HFFc6 (cell line): Measurements from ENCODE around the gene RAB28. TPM values are rescaled to one million over a fixed set of nuclear protein-coding genes. Genes with fewer than 3 reads are reported as not detected.
A peak's percentile ranks its signal among the peaks of the same experiment; 100 is the strongest.

Source experiments
- DNase-seq: peaks from one replicate; pipeline ENCODE4 v3.0.0-alpha.2; 2018
- H3K27ac Mint-ChIP-seq: 2 replicates; pipeline ENCODE4 v1.8.0; 2020; ENCODE audit warnings: mild to moderate bottlenecking, mixed read lengths
- H3K27me3 Mint-ChIP-seq: 2 replicates; pipeline ENCODE4 v1.8.0; 2021; ENCODE audit warnings: mild to moderate bottlenecking, moderate library complexity, mixed read lengths; ENCODE audit not compliant: insufficient read depth
- H3K36me3 Mint-ChIP-seq: 2 replicates; pipeline ENCODE4 v1.8.0; 2021; ENCODE audit warnings: low read depth, mixed read lengths
- H3K4me1 Mint-ChIP-seq: 2 replicates; pipeline ENCODE4 v1.8.0; 2020; ENCODE audit warnings: low read depth, mixed read lengths
- H3K4me3 Mint-ChIP-seq: 2 replicates; pipeline ENCODE4 v1.8.0; 2020; ENCODE audit warnings: mild to moderate bottlenecking, moderate library complexity, mixed read lengths
- H3K9me3 Mint-ChIP-seq: 2 replicates; pipeline ENCODE4 v1.8.0; 2020; ENCODE audit warnings: mild to moderate bottlenecking, mixed read lengths
- CTCF ChIP-seq: fragments of 200-600 bp; sonication (generic); IDR thresholded peaks from 2 replicates; pipeline ENCODE4 v1.5.0; 2021; ENCODE audit warnings: antibody characterized with exemption, mild to moderate bottlenecking
- total RNA-seq, 6 experiments: library from RNA; stranded (reverse); fragmentation: NEBNext Ultra II Directional; extraction: Animal tissue kit (Norgen Biotek cat#: 25700); gene quantifications; 2 replicates in 1 of 6; 3 replicates in 5 of 6; pipeline ENCODE4 v1.2.3, GENCODE V29; 2021

Gene RAB28
- total RNA-seq, 6 experiments from 2014 or later = 11.4 to 13.1 (median 12.4) TPM

GRCh38 chr4:13484749-13485221 is 645 bp upstream of the RAB28 start:
- no peak for TF ChIP-seq CTCF
- H3K9me3 Mint-ChIP-seq = no peaks in the 10 kb centered on the region
- H3K4me1 Mint-ChIP-seq = peaks cover 31% of the 10 kb centered on the region
- H3K36me3 Mint-ChIP-seq = 0 out of 2 replicates have a peak, but pooled peaks cover 5% of the 10 kb centered on the region
- DNase-seq = peak; percentile 26
- peak overlapping the region; percentile 100 for H3K27ac Mint-ChIP-seq
- H3K27me3 Mint-ChIP-seq = no peaks in the 10 kb centered on the region
- peak overlapping the region; percentile 95 for H3K4me3 Mint-ChIP-seq

DNA sequence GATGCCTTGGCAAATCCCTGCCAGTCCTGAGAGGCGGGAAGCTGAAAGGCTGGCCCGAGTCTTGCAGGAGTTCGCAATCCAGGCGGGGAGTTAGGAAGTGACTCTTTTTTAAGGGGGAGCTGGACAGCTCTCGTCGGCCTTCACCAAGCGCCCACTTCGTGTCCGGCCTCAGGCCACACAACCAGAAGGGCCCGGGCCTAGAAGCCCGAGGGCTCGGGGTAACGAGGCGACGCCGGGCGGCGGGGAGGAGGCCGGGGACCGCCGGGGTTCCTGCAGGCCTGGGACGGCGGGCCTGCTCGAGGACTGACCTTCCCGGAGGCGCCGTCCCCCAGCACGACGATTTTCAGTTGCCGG is 395 bp downstream of the RAB28 start:
- Mint-ChIP-seq H3K27ac (peak overlapping the region; percentile 100), H3K9me3 (no peaks in the 10 kb centered on the region), H3K36me3 (0 out of 2 replicates have a peak, but pooled peaks cover 5% of the 10 kb centered on the region), H3K4me3 (peak overlapping the region; percentile 95), H3K4me1 (peaks cover 37% of the 10 kb centered on the region), H3K27me3 (no peaks in the 10 kb centered on the region)
- peak; percentile 79 for DNase-seq
- TF ChIP-seq CTCF = no peak

DNA sequence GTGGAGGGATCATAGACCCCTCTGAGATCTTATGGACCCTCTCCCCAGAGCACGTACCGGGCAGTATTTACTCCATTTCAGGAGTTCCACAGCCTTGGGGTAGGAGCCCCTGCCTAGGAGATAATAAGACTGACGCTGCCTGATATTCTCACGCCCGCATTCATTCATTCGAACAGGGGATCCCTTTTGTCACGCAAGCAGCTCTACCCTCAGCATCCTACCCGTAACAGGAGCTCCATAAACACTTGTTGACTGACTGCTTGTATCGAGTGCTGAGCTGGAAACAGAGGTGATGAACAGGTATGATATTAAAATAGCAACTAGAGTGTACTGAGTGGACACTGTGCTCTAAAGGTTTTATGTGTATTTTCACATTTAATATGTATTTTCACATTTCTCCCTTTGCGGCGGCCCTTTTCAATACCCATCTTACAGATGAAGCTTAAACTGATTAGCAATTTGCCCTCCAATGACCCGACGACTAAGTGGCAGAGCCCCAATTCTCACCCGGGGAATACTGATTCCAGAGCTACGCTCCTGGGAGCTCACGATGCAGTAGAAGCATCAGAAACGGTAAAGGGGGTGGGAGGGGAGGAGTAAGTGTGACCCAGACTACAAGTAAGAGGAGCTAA is 888 bp downstream of the RAB28 start:
- Mint-ChIP-seq H3K9me3 (no peaks in the 10 kb centered on the region), H3K4me3 (peak overlapping the region; percentile 95), H3K27ac (peak overlapping the region; percentile 100), H3K36me3 (0 out of 2 replicates have a peak, but pooled peaks cover 5% of the 10 kb centered on the region), H3K27me3 (no peaks in the 10 kb centered on the region), H3K4me1 (peaks cover 42% of the 10 kb centered on the region)
- no peak for TF ChIP-seq CTCF
- DNase-seq = no peak

GRCh38 chr4:13481569-13481968 is 2.6 kb downstream of the RAB28 start:
- peak; percentile 11 for DNase-seq
- H3K4me3 Mint-ChIP-seq = peak overlapping the region; percentile 62

DNA sequence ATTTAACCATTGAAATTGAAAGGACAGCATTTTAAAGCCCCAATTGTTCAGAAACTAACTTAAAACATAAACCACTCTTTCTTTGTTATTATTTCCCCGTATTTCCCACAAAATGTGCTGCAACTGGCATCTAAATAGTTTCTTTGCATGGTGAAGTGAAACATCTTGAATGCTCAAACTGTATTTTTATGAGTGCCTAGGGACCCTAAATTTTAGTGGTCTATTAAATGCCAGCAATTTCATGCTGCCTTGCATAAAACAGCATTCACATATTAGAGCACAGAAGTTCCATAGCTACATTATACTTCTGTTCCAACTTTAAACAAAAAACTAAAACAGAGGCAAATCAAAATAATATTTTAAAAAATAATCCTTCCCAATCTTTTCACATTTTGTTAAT is 5.4 kb downstream of the RAB28 start:
- no peaks in the 10 kb centered on the region for H3K9me3 Mint-ChIP-seq
- no peak for TF ChIP-seq CTCF
- H3K4me3 Mint-ChIP-seq = no peak overlapping the region
- no peaks in the 10 kb centered on the region for H3K27me3 Mint-ChIP-seq
- peaks cover 65% of the 10 kb centered on the region for H3K4me1 Mint-ChIP-seq
- H3K27ac Mint-ChIP-seq = no peak overlapping the region
- DNase-seq = no peak
- no peaks in the 10 kb centered on the region for H3K36me3 Mint-ChIP-seq

More at GRCh38 chr4:13481569-13481968, 2.6 kb downstream of the RAB28 start:
- TF ChIP-seq CTCF = no peak
- H3K9me3 Mint-ChIP-seq = no peaks in the 10 kb centered on the region
- H3K36me3 Mint-ChIP-seq = no peaks in the 10 kb centered on the region
- peaks cover 54% of the 10 kb centered on the region for H3K4me1 Mint-ChIP-seq
- H3K27me3 Mint-ChIP-seq = no peaks in the 10 kb centered on the region
- peak overlapping the region; percentile 17 for H3K27ac Mint-ChIP-seq
